Measurements from ENCODE around the gene SSBP3.
"Not testable (repeated sequence)": the region's sequence is repeated elsewhere in the genome, so short reads cannot be mapped to it uniquely, and the experiment has no call there.

DNA sequence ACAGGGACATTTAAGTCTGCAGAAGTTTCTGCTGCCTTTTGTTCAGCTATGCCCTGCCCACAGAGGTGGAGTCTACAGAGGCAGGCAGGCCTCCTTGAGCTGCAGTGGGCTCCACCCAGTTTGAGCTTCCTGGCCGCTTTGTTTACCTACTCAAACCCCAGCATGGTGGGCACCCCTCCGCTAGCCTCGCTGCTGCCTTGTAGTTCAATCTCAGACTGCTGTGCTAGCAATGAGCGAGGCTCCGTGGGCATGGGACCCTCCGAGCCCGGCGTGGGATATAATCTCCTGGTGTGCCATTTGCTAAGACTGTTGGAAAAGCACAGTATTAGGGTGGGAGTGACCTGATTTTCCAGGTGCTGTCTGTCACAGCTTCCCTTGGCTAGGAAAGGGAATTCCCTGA is 42.6 kb upstream of the SSBP3 start:
- TF ChIP-seq POLR2A (IDR thresholded peaks at IDR 0.05; ENCODE audit: borderline replicate concordance, extremely low read depth, insufficient read depth, insufficient read length); CEBPB (IDR thresholded peaks at IDR 0.05; ENCODE audit: low read depth): not testable (repeated sequence)
- TF ChIP-seq, protein P1, sequence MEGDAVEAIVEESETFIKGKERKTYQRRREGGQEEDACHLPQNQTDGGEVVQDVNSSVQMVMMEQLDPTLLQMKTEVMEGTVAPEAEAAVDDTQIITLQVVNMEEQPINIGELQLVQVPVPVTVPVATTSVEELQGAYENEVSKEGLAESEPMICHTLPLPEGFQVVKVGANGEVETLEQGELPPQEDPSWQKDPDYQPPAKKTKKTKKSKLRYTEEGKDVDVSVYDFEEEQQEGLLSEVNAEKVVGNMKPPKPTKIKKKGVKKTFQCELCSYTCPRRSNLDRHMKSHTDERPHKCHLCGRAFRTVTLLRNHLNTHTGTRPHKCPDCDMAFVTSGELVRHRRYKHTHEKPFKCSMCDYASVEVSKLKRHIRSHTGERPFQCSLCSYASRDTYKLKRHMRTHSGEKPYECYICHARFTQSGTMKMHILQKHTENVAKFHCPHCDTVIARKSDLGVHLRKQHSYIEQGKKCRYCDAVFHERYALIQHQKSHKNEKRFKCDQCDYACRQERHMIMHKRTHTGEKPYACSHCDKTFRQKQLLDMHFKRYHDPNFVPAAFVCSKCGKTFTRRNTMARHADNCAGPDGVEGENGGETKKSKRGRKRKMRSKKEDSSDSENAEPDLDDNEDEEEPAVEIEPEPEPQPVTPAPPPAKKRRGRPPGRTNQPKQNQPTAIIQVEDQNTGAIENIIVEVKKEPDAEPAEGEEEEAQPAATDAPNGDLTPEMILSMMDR (IDR thresholded peaks at IDR 0.05 in 2 of 3, conservative IDR thresholded peaks at IDR 0.05 in 1 of 3; ENCODE audit: borderline replicate concordance in 1 of 3, insufficient read depth in 1 of 3, low read depth in 2 of 3, low read length in 2 of 3): not testable (repeated sequence)
